GM12878 (cell line): Measurements from ENCODE around the gene GPRC5C. TPM values are rescaled to one million over a fixed set of nuclear protein-coding genes. Genes with fewer than 3 reads are reported as not detected.

Experiments
- ATAC-seq: fragments of 200-7000 bp; cut with Tn5 transposase; 3 replicates; pipeline ENCODE4 v1.9.1; 2020; ENCODE audit warnings: mild to moderate bottlenecking, moderate library complexity
- BruUV-seq: library from RNA; stranded (reverse); fragments of 400-500 nt; replicated peaks from 2 replicates; lab custom pipeline; 2021; lab: Mats Ljungman, UMichigan
- CTCF ChIA-PET: fragments of 300-600 bp; sonication (Branson Sonifier 250); formaldehyde crosslinking; extraction: SDS; loops from one replicate; lab custom pipeline; 2021; ENCODE audit warnings: inconsistent platforms; lab: Yijun Ruan, JAX
- POLR2A ChIA-PET: fragments of 350-600 bp; formaldehyde crosslinking; extraction: SDS; loops from one replicate; lab custom pipeline; 2021; ENCODE audit warnings: inconsistent platforms; lab: Charles Lee
- RAD21 ChIA-PET: fragments of 300-600 bp; sonication (Branson Sonifier 250); formaldehyde crosslinking; loops from one replicate; lab custom pipeline; 2023; ENCODE audit warnings: antibody characterized with exemption; ENCODE audit not compliant: unreplicated experiment; lab: Charles Lee
- SMC1A ChIA-PET: fragments of 300-600 bp; sonication (Branson Sonifier 250); formaldehyde crosslinking; loops from one replicate; lab custom pipeline; 2023; ENCODE audit not compliant: unreplicated experiment, uncharacterized antibody; lab: Charles Lee
- DNase-seq: peaks from one replicate; pipeline ENCODE4 v3.0.0-alpha.2; 2011; ENCODE audit warnings: low read depth, low spot score
- FAIRE-seq: peaks from 3 replicates; lab custom pipeline; 2011; peaks lifted over from hg19 to GRCh38; lab: Jason Lieb, UNC
- H2AFZ ChIP-seq: 2 replicates; pipeline ENCODE4 v1.6.0; 2011; ENCODE audit warnings: low read depth, low read length, control low read depth; ENCODE audit not compliant: control insufficient read depth
- H3K27ac ChIP-seq: 2 replicates; pipeline ENCODE4 v1.5.1; 2011; ENCODE audit warnings: control low read depth; ENCODE audit not compliant: control insufficient read depth, insufficient read depth
- H3K27me3 ChIP-seq, 2 experiments: replicated peaks in 1 of 2; 2 replicates each; pipeline versions ENCODE4 v1.6.0 to v1.6.1; 2011; ENCODE audit warnings: low read length in 1 of 2; ENCODE audit not compliant: control insufficient read depth in 2 of 2, insufficient read depth in 2 of 2
- H3K36me3 ChIP-seq, 2 experiments: 2 replicates each; pipeline ENCODE4 v1.5.1; 2011; ENCODE audit warnings: low read length in 1 of 2; ENCODE audit not compliant: control insufficient read depth in 2 of 2, insufficient read depth in 2 of 2
- H3K4me1 ChIP-seq: 2 replicates; pipeline ENCODE4 v1.6.1; 2011; ENCODE audit warnings: mild to moderate bottlenecking, low read length, moderate library complexity, mixed read lengths; ENCODE audit not compliant: control insufficient read depth, insufficient read depth
- H3K4me2 ChIP-seq: 2 replicates; pipeline ENCODE4 v1.6.0; 2011; ENCODE audit warnings: control low read depth; ENCODE audit not compliant: control insufficient read depth, insufficient read depth
- H3K4me3 ChIP-seq: fragments of 200-600 bp; sonication (generic); 2 replicates; pipeline ENCODE4 v1.5.1; 2016
- H3K79me2 ChIP-seq: 2 replicates; pipeline ENCODE4 v1.6.0; 2011; ENCODE audit warnings: low read length; ENCODE audit not compliant: control insufficient read depth, insufficient read depth
- H3K9ac ChIP-seq: 2 replicates; pipeline ENCODE4 v1.8.0; 2011; ENCODE audit warnings: low read length, control low read depth, mixed read lengths; ENCODE audit not compliant: control insufficient read depth, insufficient read depth
- H3K9me3 ChIP-seq: replicated peaks from 3 replicates; pipeline ENCODE4 v1.5.1; 2011; ENCODE audit warnings: mild to moderate bottlenecking, low read length; ENCODE audit not compliant: control insufficient read depth, insufficient read depth
- H4K20me1 ChIP-seq: 2 replicates; pipeline ENCODE4 v1.6.0; 2011; ENCODE audit not compliant: control insufficient read depth, insufficient read depth
- CHD4 ChIP-seq: fragments of 200-600 bp; sonication (generic); IDR thresholded peaks from 2 replicates; pipeline ENCODE4 v1.6.1; 2016; ENCODE audit warnings: mild to moderate bottlenecking
- CREM ChIP-seq: IDR thresholded peaks from 2 replicates; pipeline ENCODE4 v1.6.1; 2014; ENCODE audit warnings: antibody characterized with exemption, low read depth
- CTCF ChIP-seq, 3 experiments: IDR thresholded peaks in 2 of 3; conservative IDR thresholded peaks in 1 of 3; 2 replicates each; pipeline ENCODE4 v1.5.1; 2011; ENCODE audit warnings: low read depth in 3 of 3, low read length in 3 of 3, mild to moderate bottlenecking in 3 of 3, control low read depth in 2 of 3, moderate library complexity in 2 of 3, inconsistent platforms in 1 of 3, mixed read lengths in 1 of 3; ENCODE audit not compliant: control insufficient read depth in 2 of 3, insufficient read depth in 1 of 3; ENCODE audit errors: extremely low read depth in 1 of 3
- EP300 ChIP-seq, 2 experiments: fragments of 150-350 bp in 1 of 2; IDR thresholded peaks; 2 replicates each; pipeline ENCODE4 v1.6.1; 2011 to 2012; ENCODE audit warnings: low read depth in 2 of 2, low read length in 2 of 2, borderline replicate concordance in 1 of 2, improper control_type of control experiment in 1 of 2, inconsistent platforms in 1 of 2; ENCODE audit not compliant: control insufficient read depth in 1 of 2
- HDAC2 ChIP-seq: fragments of 200-600 bp; sonication (generic); IDR thresholded peaks from 2 replicates; pipeline ENCODE4 v1.6.1; 2017
- LARP7 ChIP-seq: fragments of 450-650 bp; IDR thresholded peaks from 2 replicates; pipeline ENCODE4 v1.6.1; 2017; ENCODE audit warnings: mild to moderate bottlenecking
- MYB ChIP-seq: fragments of 150-350 bp; IDR thresholded peaks from 2 replicates; pipeline ENCODE4 v1.6.1; 2014; ENCODE audit warnings: mild to moderate bottlenecking, low read depth, low read length, borderline replicate concordance
- PRDM15 ChIP-seq: fragments of 450-650 bp; formaldehyde crosslinking; IDR thresholded peaks from 2 replicates; pipeline ENCODE4 v1.4.0; 2020; ENCODE audit warnings: mild to moderate bottlenecking, moderate library complexity
- RCOR1 ChIP-seq: conservative IDR thresholded peaks from 2 replicates; pipeline ENCODE4 v1.6.1; 2012; ENCODE audit warnings: low read depth, low read length, improper control_type of control experiment
- WGBS: methylation state at CpG from one replicate; pipeline ENCODE4 v1.1.6; 2016; ENCODE audit warnings: low lambda C conversion rate; ENCODE audit not compliant: insufficient replicate concordance, insufficient coverage; ENCODE audit errors: missing lambda C conversion rate; 5-methylcytosine and 5-hydroxymethylcytosine counted together
- in situ Hi-C: fragments of 300-500 bp; cut with MboI; formaldehyde crosslinking; loops from 9 replicates; pipeline ENCODE4 v1.14.3; 2018; ENCODE audit warnings: mixed read lengths
- intact Hi-C: fragments of 100-400 bp; cut with micrococcal nuclease; formaldehyde crosslinking; loops from one replicate; pipeline ENCODE4 v1.14.2; 2022; ENCODE audit not compliant: unreplicated experiment
- polyA plus RNA-seq, 11 experiments: library from polyadenylated mRNA; depleted of rRNA in 4 of 11; unstranded in 6 of 11; stranded (reverse) in 5 of 11; fragments of >200 nt; fragmentation: Nextera tagmentation in 4 of 11; fragmentation: Illumina TruSeq in 1 of 11; extraction: Ambion mirVana in 4 of 11; extraction: Trizol in 1 of 11; gene quantifications; 1 replicate in 1 of 11; 2 replicates in 10 of 11; pipeline versions ENCODE4 v1.2.1 to v1.2.3, GENCODE V29; 2011 to 2016; ENCODE audit warnings: inconsistent platforms in 2 of 11, missing spikeins in 2 of 11, low read depth in 1 of 11
- total RNA-seq, 4 experiments: library from RNA; depleted of rRNA in 3 of 4; stranded (reverse); fragments of >200 nt in 3 of 4; fragmentation: Illumina TruSeq in 1 of 4; extraction: Trizol in 1 of 4; gene quantifications; 2 replicates each; pipeline versions ENCODE4 v1.2.1 to v1.2.3, GENCODE V29; 2013 to 2021

The GPRC5C gene
- total and polyA plus RNA-seq, 10 of the 15 experiments (the other 5 are each of a cell fraction or from before 2014, with no cell fraction given), result 0.04 to 1.3 (median 0.36) TPM; not detected in 2

GRCh38 chr17:74393346-74393942 is 38.4 kb upstream of the GPRC5C start:
- Histone ChIP-seq H2AFZ (no peak overlapping the region), H3K27me3 (no peaks in the 10 kb centered on the region; a peak in 1 of 4 replicates), H3K4me2 (no peak overlapping the region), H3K4me1 (no peaks in the 10 kb centered on the region), H3K79me2 (no peaks in the 10 kb centered on the region), H4K20me1 (no peaks in the 10 kb centered on the region), H3K27ac (no peak overlapping the region), H3K9me3 (no peaks in the 10 kb centered on the region), H3K4me3 (no peak overlapping the region), H3K36me3 (no peaks in the 10 kb centered on the region), H3K9ac (no peak overlapping the region)
- ChIA-PET CTCF (interaction anchor here (0.6 to 2.9 kb wide), 9 partner anchors 10 to 1149 kb away, joined by 3 to 14 read pairs (median 4); partner anchors contain the start of gene GPR142), POLR2A (no interaction called here), SMC1A (interaction anchor here (0.7 to 2.2 kb wide), 5 partner anchors 9 to 293 kb away, joined by 3 to 6 read pairs (median 5); no protein-coding TSS in a partner anchor), RAD21 (interaction anchor here (0.6 to 1.8 kb wide), 6 partner anchors 14 to 305 kb away, joined by 3 to 4 read pairs (median 3); no protein-coding TSS in a partner anchor)
- 17% methylated on average over 6 of the region's 6 CpGs for WGBS
- no peak for FAIRE-seq
- DNase-seq, result no peak
- intact Hi-C loops, result no loop called here
- no TSS peak for BruUV-seq
- no peak for ATAC-seq
- in situ Hi-C loops, result no loop called here
- TF ChIP-seq HDAC2 (no peak), CREM (no peak), LARP7 (no peak), MYB (no peak), RCOR1 (no peak), EP300 (IDR thresholded peaks at IDR 0.05; ENCODE audit: borderline replicate concordance in 1 of 2, control insufficient read depth in 1 of 2, low read depth in 2 of 2, low read length in 2 of 2) (no peak), CHD4 (no peak), CTCF (IDR thresholded peaks at IDR 0.05 in 2 of 3, conservative IDR thresholded peaks at IDR 0.05 in 1 of 3; ENCODE audit: control insufficient read depth in 2 of 3, extremely low read depth in 1 of 3, insufficient read depth in 1 of 3, low read depth in 3 of 3, low read length in 3 of 3) (no peak), PRDM15 (CRISPR knock-in tag) (no peak)
